ENCODE measurements around the gene PHLPP1. TPM values are rescaled to one million over a fixed set of nuclear protein-coding genes. Genes with fewer than 3 reads are reported as not detected.

Gene PHLPP1
- total and polyA plus RNA-seq, 12 donors = 13.8 to 61.6 (median 37.8) TPM

GRCh38 chr18:62914871-62915392 lies 199.6 kb downstream of the PHLPP1 start:
- intact Hi-C loops (cut with DNase I) = no loop called here

GRCh38 chr18:62918361-62918760 lies 203.0 kb downstream of the PHLPP1 start:
- intact Hi-C loops (cut with DNase I) = no loop called here
- TF ChIP-seq CTCF (IDR thresholded peaks at IDR 0.05) = no peak
- TF ChIP-seq POLR2A (IDR thresholded peaks at IDR 0.05) = no peak
- no peak overlapping the region for H3K27ac ChIP-seq

More at GRCh38 chr18:62914871-62915392, 199.6 kb downstream of the PHLPP1 start:
- WGBS, 4 donors = 96 to 98% (median 97%) methylated on average over 3 of the region's 3 CpGs
- Histone ChIP-seq H3K4me3 (no peak overlapping the region), H3K4me1 (replicated peaks in 1 of 2) (peaks cover 0 to 3% of the 10 kb centered on the region in 2 donors), H3K27me3 (no peaks in the 10 kb centered on the region), H3K9me3 (replicated peaks in 1 of 3) (no peaks in the 10 kb centered on the region), H3K36me3 (replicated peaks in 1 of 2) (peaks cover 0 to 3% of the 10 kb centered on the region in 2 donors), H3K27ac (no peak overlapping the region)
- no peak for TF ChIP-seq CTCF (IDR thresholded peaks at IDR 0.05)
- no peak for TF ChIP-seq POLR2A (IDR thresholded peaks at IDR 0.05)
- no peak for DNase-seq

GRCh38 chr18:62919109-62919838 lies 203.9 kb downstream of the PHLPP1 start:
- Histone ChIP-seq H3K9me3 (replicated peaks in 1 of 3) (no peaks in the 10 kb centered on the region), H3K27ac (no peak overlapping the region), H3K27me3 (no peaks in the 10 kb centered on the region), H3K4me3 (no peak overlapping the region), H3K4me1 (replicated peaks in 1 of 2) (peaks cover 0 to 3% of the 10 kb centered on the region in 2 donors), H3K36me3 (replicated peaks in 1 of 2) (peaks cover 0 to 10% of the 10 kb centered on the region in 2 donors)
- no peak for TF ChIP-seq CTCF (IDR thresholded peaks at IDR 0.05)
- DNase-seq = no peak
- WGBS, 4 donors = 39 to 56% (median 52%) methylated on average over 2 of the region's 2 CpGs
- intact Hi-C loops (cut with DNase I) = no loop called here

More at GRCh38 chr18:62918361-62918760, 203.0 kb downstream of the PHLPP1 start:
- Histone ChIP-seq H3K36me3 (replicated peaks in 1 of 2) (peaks cover 0 to 10% of the 10 kb centered on the region in 2 donors), H3K9me3 (replicated peaks in 1 of 3) (no peaks in the 10 kb centered on the region), H3K4me3 (no peak overlapping the region), H3K4me1 (replicated peaks in 1 of 2) (peaks cover 0 to 3% of the 10 kb centered on the region in 2 donors), H3K27me3 (no peaks in the 10 kb centered on the region)
- no peak for DNase-seq

- intact Hi-C loops (cut with DNase I) = no loop called here
- Histone ChIP-seq H3K9me3 (replicated peaks in 1 of 3) (no peaks in the 10 kb centered on the region), H3K4me1 (replicated peaks in 1 of 2) (no peaks in the 10 kb centered on the region), H3K4me3 (no peak overlapping the region), H3K36me3 (replicated peaks in 1 of 2) (peaks cover 0 to 5% of the 10 kb centered on the region in 2 donors), H3K27ac (no peak overlapping the region), H3K27me3 (no peaks in the 10 kb centered on the region)
- no peak for TF ChIP-seq POLR2A (IDR thresholded peaks at IDR 0.05)
- no peak for TF ChIP-seq CTCF (IDR thresholded peaks at IDR 0.05)
- no peak for DNase-seq
- 84 to 92% (median 86%) methylated on average over 5 of the region's 5 CpGs for WGBS, 4 donors
Observed at GRCh38 chr18:62925031-62925688, 209.8 kb downstream of the PHLPP1 start.
